LNCaP clone FGC (cell line): ENCODE measurements around the gene LYSMD2.

Experiments used
- DNase-seq: peaks from one replicate; pipeline ENCODE4 v3.0.0-alpha.2; 2011; ENCODE audit warnings: low read depth
- H3K4me3 ChIP-seq: 2 replicates; pipeline ENCODE4 v1.5.1; 2011; ENCODE audit warnings: mild to moderate bottlenecking, low read depth, low read length, control low read depth
- TF ChIP-seq, protein P1 (sequence below): IDR thresholded peaks from 2 replicates; pipeline ENCODE4 v1.5.1; 2012; ENCODE audit warnings: mild to moderate bottlenecking; ENCODE audit not compliant: control insufficient read depth, insufficient read depth; ENCODE audit errors: extremely low read depth

The LYSMD2 gene

DNA sequence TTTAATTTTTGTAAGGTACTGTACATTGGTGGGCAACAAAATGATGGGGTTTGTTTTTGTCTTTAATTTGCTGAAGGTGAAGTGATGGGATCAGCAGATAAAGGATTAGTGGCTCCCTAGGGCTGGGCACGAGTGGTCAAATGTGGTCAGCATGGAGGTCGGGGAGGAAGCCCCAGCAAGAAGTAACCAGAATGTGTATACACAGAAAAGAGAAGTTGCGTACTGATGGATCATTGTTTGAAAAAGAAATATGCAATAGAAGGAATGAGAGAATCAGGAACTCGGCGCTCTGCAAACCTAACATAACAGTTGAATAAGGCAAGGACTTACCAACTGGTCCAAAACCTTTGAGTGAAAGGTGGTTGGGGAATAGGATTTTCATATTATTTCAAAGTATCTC lies 15.4 kb upstream of the LYSMD2 start:
- no peak for DNase-seq
- TF ChIP-seq, protein P1, sequence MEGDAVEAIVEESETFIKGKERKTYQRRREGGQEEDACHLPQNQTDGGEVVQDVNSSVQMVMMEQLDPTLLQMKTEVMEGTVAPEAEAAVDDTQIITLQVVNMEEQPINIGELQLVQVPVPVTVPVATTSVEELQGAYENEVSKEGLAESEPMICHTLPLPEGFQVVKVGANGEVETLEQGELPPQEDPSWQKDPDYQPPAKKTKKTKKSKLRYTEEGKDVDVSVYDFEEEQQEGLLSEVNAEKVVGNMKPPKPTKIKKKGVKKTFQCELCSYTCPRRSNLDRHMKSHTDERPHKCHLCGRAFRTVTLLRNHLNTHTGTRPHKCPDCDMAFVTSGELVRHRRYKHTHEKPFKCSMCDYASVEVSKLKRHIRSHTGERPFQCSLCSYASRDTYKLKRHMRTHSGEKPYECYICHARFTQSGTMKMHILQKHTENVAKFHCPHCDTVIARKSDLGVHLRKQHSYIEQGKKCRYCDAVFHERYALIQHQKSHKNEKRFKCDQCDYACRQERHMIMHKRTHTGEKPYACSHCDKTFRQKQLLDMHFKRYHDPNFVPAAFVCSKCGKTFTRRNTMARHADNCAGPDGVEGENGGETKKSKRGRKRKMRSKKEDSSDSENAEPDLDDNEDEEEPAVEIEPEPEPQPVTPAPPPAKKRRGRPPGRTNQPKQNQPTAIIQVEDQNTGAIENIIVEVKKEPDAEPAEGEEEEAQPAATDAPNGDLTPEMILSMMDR: no peak
- H3K4me3 ChIP-seq: no peak overlapping the region

DNA sequence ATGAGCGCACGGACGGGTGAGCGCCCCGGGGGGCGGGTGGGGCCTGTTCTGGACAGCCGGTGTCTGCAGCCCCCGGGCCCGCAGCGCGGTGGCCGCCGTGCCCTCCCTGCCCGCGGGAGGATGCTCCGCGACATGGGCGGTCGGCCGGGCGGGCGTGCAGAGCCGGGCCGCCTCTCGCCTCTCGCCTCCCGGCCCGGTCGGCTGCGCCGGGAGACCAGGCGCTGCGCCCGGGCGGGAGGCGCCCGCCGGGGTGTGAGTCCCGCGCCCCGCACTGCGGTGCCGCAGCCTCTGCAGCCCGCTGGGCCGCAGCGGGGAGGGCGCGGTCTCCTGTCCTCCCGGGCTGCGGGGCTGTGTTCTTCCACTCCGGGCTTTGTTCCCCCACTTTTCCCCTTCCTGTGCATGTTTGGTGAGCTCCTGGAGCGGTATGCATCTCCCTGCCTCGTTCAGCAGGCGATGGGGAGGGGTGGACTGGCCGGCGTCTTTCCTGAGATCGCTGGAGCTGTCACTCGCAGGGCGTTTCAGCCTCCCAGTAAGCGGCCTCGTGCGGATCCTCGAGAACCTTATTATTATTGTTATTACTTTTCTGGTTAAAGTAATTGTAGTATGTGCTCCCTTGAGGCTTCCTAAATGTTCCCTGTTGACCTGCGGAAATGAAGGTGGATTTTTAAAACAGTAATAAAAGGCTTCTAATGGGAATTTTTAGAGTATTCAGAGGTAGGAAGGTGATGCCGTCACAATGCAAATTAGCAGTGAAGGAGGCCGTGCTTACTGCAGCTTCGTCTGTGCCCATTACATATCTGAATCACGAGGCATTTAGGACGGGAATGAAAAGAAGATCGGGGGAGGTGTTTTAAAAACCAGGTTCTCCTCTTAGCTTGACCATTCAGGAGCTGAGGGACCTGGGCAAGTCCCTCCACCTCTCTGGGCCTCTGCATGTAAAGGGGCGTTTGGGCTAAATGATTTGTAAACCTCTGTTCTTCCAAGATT lies 14.5 kb upstream of the LYSMD2 start:
- H3K4me3 ChIP-seq: peak overlapping the region; percentile 55
- TF ChIP-seq, protein P1: no peak
- no peak for DNase-seq

DNA sequence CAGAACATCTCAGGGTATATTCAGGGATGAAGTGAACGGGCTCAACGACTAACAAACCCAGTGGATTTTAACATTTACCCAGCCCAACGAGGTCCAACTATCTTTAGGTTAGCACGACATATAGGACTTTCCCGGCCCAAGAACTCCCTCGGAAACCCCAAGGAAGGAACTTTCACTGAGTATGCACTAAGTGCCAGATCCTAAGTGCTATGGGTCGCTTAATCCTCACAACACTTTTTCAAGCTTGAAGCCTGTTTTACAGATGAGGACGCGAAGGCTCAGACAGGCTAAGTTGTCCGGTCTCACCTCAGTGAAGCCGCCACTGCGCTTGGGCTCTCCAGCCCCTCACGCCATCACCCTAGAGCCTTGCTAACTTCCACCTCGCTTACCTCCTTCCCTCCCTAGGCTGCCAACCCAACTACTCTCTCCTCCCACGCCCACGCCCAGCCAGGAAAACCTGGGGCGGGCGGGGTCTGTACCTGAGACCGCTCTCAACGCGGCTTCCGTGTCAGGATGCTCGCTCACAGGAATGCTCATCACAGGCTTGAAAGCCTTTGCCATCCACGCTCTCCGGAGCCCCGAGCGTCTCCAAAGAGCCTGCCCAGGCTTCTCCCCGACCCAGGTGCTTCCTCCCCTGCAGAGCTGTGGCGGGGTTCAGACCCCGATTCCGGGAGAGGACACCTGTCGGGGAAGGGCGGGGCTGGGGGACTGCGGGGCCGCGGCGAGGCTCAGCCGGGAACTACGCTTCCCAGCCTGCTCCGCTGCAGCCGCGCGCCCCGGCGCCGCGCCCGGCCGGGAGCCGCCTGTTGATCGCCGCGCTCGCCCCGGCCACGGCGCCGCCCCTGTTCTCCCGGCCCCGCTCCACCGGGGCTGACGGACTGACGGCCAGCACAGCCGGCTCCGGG lies 13.6 kb upstream of the LYSMD2 start, which contains the start of gene TMOD2:
TSS of gene TMOD2 (plus strand) at position 806 of the 905 bp plus-strand sequence. CDS start 14,845 bp downstream, outside the sequence.
- TF ChIP-seq, protein P1: no peak
- H3K4me3 ChIP-seq: peak within 1 kb of the TSS; percentile 55
- no peak for DNase-seq

DNA sequence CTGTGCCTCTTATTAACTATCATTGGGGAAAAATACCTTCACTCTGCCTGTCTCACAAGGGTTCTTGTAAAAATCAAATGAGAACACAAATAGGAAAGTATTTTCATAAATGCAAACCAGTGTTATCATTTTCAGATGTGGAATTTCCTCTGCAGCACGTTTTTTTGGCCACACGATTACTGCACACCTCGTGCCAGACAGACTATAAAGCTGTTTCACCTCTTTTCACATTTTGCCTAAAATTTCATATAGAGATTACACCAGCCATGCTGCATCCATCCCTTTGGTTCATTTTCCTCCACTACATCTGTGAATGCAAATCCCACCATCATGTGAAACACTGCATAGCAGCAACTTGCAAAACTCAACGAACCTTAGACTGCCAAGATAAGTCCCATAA lies 12.7 kb upstream of the LYSMD2 start:
- TF ChIP-seq, protein P1: no peak
- H3K4me3 ChIP-seq: no peak overlapping the region
- no peak for DNase-seq

DNA sequence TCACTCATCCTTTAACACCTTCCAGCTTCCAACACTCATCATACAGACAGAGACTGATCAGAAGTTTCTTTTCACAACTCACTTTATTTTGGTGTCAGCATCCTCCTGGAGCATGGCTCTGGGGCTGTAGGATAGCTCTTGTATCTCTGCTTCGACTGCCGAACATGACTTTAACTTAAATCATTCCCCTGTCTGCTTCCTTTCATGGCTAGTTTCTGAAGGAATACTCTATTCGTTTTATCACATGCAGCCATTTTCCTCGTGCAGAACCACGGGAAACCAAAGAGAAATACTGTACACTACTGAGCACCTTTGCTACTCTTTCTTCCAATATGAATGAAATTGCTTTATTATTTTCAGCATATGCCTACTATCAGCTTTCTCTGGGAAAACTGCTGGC lies 11.9 kb upstream of the LYSMD2 start:
- H3K4me3 ChIP-seq: no peak overlapping the region
- TF ChIP-seq, protein P1: no peak
- DNase-seq: no peak

DNA sequence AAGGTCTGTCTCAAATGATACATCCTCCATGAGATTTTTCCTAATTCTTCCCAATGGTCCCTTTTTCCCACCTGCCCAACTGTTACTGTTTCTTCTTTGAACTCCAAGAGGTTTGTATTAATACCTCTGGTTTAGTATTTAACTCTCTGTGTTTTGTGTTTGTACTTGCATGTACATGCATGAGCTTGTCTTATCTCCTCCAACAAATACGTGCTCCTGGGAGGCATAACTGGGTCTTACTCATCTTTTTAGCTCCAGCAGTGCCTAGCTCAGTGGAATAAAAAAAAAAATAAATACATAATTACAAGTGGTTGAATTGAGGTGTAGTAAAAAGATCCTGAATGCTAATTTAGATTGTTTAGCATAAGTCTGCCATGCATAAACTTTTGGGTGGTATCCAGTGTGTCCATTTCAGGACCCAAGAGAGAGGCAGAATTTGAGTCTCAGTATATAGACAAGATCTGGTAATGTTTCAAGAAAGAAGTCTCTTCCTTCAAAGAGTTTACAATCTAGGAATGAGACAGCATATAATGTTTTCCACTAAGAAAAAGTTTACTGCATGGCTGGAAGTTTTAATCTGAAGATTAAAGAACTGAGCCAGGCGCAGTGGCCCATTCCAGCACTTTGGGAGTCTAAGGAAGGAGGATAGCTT lies 1.7 kb upstream of the LYSMD2 start:
- TF ChIP-seq, protein P1: no peak
- no peak for DNase-seq

More for the DNA sequence above, 1.7 kb upstream of the LYSMD2 start:
- H3K4me3 ChIP-seq: no peak overlapping the region
